ENCODE measurements around the gene ITLN2. TPM values are rescaled to one million over a fixed set of nuclear protein-coding genes. Genes with fewer than 3 reads are reported as not detected.
"Not testable (repeated sequence)": the region's sequence is repeated elsewhere in the genome, so short reads cannot be mapped to it uniquely, and the experiment has no call there.

ITLN2 gene
- not detected for total RNA-seq

GRCh38 chr1:160954158-160955104, at the start of gene ITLN2:
TSS of gene ITLN2 (minus strand) at chr1:160954809. CDS start at chr1:160954741, 68 bp downstream.
- peak; percentile 8 for DNase-seq

DNA sequence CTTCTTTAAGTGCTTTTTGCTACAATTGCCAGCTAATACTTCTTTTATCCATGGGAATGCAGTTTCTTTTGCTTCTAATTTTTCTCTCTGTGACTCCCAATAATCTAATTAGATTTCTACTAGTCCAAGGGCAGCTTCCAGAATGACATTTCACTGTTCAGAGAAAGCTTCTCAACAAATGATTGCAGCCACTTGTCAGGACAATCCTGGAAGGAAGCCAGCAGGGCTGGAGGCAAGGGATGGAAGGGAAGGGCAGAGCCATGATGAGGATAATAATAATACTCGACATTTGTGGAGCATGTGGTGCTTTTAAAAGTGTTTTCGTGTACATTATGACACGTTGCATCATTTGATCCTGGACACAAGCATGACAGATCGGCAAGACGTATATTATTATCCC, 46.9 kb upstream of the ITLN2 start:
- DNase-seq, result no peak

DNA sequence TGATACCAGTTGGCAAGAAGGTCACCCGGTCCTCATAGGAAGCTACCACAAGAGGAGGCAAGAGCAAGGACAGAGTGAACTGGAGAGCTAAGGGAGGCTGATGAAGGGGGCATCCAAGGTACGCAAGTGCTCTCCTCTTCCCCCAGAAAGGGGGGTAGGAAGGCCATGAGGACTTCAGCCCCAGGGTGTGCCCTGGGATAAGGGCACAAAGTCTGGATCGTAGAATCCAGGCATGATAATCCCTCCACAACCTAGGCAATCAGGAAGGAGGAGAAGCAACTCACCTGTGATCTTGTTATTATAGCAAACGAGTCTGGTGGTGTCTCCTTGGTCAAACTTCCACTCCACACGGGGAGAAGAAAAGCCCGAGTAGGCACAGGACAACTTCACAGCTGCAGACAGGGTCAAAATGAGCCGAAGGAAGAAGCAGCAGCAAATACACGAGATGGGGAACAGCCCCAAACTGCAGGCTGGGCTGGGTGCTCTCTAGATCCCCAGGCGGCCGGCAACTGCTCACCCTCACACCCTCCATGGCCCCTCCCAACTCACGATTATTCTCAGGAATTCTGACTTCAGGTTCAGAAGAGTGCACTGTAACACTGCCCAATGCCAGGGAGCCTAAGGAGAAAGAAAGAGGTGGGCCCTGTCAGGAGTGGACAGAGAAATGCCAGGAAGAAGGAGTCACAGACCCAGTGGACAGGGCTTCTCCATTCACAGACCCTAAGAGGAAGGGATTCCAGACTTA, 46.3 kb upstream of the ITLN2 start:
- no peak for DNase-seq

DNA sequence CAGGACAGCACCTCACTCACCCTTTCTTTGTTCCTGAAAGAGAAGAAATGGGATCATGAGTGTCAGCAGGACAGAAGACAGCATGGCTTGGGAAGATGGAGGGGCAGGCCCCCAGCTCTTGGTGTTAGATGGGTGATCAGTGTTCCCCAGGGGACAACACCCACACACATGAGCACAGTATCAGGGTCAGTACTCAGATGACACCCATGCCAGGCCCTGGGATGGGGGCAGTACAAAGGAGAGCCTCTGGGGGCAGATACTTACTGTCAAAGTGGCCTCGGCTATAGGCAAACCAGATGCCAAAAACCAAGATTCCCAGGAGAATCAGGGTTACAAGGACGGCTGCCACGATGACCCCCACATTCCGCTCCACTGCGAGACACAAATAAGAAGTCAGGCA, 44.8 kb upstream of the ITLN2 start:
- DNase-seq, result no peak

- peak; percentile 23 for DNase-seq
These were observed 42.9 kb upstream of the ITLN2 start for GRCh38 chr1:160997323-160998038.

DNA sequence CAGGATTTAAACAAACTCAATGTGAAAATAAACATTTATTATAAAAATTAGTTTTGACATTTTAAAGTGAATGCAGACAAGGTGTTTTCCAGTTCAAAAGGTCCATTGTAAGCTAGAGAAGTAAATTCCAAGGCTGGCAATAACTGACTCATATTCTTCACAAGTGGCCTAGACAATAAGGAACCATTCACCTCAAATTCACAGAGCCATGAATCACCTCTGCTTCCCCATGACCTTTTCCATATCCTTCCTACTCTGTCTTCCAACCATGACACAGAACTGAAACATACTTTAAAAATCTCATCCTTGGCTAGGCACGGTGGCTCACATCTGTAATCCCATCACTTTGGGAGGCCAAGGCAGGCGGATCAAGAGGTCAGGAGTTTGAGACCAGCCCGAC, 41.6 kb upstream of the ITLN2 start:
- no peak for DNase-seq

DNA sequence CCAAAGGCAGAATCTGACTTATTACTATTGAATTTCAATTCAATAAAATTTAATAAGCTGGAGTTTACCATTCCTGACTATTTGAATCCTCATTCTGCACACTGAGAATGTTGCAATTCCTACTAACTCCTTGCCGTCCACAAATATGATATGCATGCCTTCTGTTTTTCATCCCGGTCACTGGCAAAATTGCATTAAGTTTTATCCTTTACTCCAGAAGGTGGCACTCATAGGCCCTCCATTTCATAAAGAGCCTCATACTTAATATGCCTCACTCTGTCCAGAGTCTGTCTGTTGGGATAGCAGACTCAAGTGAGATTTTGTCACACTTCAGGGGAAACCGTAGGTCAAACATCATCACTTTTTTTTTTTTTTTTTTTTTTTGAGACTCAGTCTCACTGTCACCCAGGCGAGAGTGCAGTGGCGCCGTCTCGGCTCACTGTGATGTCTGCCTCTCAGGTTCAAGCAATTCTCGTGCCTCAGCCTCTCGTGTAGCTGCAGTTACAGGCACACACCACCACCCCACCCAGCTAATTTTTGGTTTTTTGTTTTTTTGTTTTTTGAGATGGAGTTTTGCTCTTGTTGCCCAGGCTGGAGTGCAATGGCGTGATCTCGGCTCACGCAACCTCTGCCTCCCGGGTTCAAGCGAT, 39.1 kb upstream of the ITLN2 start:
- DNase-seq, result no peak

- DNase-seq, result not testable (repeated sequence)
These were observed 37.4 kb upstream of the ITLN2 start for GRCh38 chr1:160992036-160992435.

GRCh38 chr1:160987359-160988050, 32.9 kb upstream of the ITLN2 start:
- DNase-seq, result no peak

- DNase-seq, result no peak
These were observed 31.1 kb upstream of the ITLN2 start for GRCh38 chr1:160985723-160986122.

DNA sequence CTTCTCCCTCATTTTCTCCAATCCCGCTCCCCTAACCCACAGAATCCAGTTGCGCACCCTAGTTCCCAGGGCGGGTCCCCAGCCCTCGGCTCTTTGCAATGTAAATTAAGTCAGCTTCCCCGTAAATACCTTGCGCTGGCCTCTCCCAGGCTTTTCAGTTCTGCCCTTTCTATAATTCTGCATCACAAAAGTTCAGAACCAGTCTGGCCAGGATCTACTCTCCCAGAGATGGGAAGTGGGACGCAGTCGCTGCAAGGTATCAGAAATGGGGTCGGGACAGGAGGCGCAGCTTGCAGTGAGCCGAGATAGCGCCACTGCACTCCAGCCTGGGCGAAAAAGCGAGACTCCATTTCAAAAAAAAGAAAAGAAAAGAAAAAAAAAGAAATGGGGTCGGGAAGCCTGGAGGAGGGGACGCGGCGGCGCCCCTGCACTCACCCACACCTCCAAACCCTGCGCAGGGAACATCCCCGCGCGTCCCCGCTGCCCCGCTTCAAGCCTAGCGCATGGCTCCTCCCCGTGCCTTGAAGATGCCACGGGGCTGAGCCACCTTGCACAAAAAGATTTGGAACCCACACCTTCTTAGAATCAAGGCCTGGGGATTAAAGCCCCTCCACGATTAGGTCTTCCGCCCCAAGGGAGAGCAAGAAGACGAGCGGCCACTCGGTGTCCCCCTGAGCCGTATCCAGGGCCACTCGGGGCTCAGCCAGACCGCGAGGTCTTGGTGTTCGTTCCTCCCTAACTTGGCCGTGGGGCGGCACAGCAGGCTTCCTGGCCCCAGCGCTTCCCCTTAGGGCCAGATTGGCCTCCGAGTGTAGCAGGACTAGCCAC, 27.2 kb upstream of the ITLN2 start:
- DNase-seq, result no peak

DNA sequence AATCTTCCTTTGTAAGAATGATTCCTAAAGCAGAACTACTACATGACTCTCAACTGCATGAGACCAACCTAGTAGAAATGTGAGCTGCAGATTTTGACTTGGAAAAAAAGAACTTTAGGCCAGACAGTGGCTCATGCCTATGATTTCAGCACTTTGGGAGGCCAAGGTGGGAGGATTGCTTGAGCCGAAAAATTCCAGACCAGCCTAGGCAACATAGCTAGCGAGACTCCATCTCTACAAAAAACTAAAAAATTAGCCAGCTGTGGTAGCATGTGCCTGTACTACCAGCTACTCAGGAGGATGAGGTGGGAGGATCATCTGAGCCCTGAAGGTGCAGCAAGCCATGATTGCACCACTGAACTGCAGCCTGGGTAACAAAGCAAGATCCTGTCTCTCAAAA, 24.7 kb upstream of the ITLN2 start:
- no peak for DNase-seq

GRCh38 chr1:160978510-160978927, 23.9 kb upstream of the ITLN2 start:
- no peak for DNase-seq

- no peak for DNase-seq
These were observed 20.4 kb upstream of the ITLN2 start for GRCh38 chr1:160975026-160975425.

DNA sequence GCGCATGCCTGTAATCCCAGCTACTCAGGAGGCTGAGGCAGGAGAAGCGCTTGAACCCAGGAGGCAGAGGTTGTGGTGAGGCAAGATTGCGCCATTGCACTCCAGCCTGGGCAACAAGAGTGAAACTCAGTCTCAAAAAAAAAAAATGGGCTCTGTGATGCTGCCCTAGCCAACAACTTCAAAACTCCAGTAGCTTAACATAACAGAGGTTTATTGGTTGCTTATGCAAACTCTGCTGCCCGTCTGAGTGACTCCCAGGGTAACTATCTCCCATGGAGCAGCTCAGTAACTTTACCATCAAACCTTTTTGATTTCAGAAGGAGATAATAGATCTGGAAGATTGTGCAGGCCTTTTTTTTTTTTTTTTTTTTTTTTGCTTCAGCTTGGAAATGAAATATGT, 18.9 kb upstream of the ITLN2 start:
- no peak for DNase-seq

DNA sequence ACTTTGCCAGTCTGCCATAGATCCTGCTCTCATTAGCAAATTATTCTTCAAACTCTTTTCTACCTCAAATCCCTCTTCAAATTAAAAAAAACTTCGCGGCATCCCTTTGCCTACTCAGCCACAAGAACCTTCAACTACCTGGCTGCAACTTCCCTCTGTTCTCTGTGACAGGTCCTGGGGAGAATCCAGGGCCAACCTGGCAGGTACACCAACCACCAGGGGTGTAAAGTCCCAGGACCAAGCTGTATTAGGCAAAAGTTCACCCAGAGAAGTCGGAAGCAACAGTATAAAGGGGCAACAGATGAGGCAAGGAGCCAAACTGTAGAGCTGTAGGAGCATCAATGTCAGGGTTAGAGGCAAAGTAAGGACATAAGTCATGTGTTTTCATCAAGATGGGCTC, 18.3 kb upstream of the ITLN2 start:
- no peak for DNase-seq

- DNase-seq, result no peak
These were observed 17.0 kb upstream of the ITLN2 start for GRCh38 chr1:160971618-160972056.

DNA sequence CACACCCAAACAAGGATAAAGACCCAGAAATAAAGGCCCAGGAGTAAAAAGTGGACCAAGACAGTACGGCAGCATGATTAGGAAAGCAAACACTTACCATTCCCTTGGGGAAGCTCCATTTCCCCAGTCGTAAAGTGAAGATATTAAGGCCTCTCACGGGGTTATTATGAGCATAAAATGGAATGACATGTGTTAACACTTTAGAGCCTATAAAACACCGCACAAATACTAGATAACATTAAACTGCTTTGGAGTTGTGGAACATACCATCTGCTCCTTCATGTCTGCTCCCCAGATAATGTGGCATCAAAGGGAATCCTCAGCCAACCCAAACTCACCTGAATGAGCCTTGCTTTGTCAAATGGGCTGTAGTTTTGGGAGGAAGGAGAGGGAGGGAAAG, 8.9 kb upstream of the ITLN2 start:
- no peak for DNase-seq

DNA sequence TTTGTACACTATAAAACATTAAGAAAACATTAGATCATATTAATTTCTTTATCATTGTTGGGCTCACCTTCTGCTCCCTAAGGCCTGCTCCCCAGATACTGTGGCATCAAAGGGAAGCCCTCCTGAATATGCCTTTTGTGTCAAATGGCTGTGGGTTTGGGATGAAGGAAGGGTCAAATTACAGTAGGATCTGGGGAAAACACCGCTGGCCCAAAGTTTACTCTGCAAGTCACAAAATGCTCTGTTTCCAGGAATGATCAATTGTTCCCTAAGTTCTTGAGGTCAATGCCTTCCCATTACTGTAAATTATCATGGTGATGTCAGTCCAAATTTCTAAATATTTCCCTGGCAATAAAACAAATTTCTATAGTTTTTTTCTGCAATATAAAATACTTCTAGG, 6.8 kb upstream of the ITLN2 start:
- no peak for DNase-seq

DNA sequence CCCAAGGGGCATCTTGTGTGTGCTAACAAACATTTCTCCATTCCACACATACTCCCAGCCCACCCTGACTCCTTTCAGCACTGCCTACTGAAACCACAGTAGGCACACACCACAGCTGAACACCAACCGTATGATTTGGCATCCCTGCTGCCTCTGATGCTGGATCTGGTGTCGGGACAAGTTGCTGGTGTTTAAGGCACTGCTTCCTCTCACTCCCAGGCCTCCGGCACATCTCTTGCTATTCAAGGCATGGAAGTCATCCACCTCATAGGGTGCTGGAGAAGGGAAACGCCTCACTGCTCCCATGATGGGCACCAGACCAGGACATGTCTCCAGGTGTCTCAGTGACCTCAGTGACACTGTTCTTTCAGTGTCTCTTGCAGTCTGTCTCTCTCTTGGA, 2.4 kb upstream of the ITLN2 start:
- DNase-seq, result no peak

DNA sequence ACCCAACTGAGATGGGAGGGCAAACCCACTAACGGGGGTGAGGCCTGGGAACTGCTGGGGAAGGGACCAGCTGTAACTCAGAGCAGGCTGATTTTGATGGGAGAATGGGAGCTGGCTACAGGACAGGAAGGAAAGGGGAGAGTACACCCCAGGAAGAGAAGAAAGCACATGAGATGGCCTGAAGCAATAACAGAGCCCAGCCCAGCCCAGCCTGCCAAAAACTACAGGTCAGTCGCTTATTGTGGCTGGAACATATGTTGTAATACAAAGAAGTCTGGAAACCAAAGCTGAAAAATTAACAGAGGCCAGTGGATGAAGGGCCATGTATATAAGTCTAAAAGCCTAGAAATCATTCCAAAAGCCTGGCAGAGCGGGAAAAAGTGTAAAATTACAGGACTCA, 1.6 kb downstream of the ITLN2 start:
- DNase-seq, result no peak

Data from effector CD4-positive, alpha-beta T cell (primary cell).